BJ (cell line): ENCODE data around the gene PALM. TPM values are rescaled to one million over a fixed set of nuclear protein-coding genes. Genes with fewer than 3 reads are reported as not detected.

ENCODE experiments used
- CTCF ChIA-PET: fragments of 350-600 bp; formaldehyde crosslinking; extraction: SDS; loops from one replicate; lab custom pipeline; 2021; ENCODE audit warnings: antibody characterized with exemption, inconsistent platforms; lab: Yijun Ruan, JAX
- POLR2A ChIA-PET: fragments of 300-600 bp; sonication (Branson Sonifier 250); formaldehyde crosslinking; extraction: SDS; loops from one replicate; lab custom pipeline; 2021; ENCODE audit warnings: antibody characterized with exemption; lab: Charles Lee
- DNase-seq: peaks from one replicate; pipeline ENCODE4 v3.0.0-alpha.2; 2011; ENCODE audit warnings: low read depth
- H3K27me3 ChIP-seq: 2 replicates; pipeline ENCODE4 v1.6.0; 2011; ENCODE audit warnings: low read length; ENCODE audit not compliant: control insufficient read depth, insufficient read depth
- H3K36me3 ChIP-seq: 2 replicates; pipeline ENCODE4 v1.5.1; 2011; ENCODE audit warnings: low read length; ENCODE audit not compliant: control insufficient read depth, insufficient read depth
- H3K4me3 ChIP-seq: 2 replicates; pipeline ENCODE4 v1.5.1; 2011; ENCODE audit warnings: low read depth, mild to moderate bottlenecking, control low read depth, low read length
- polyA plus RNA-seq: library from polyadenylated mRNA; depleted of rRNA; stranded (reverse); fragments of >200 nt; gene quantifications from 2 replicates; pipeline ENCODE4 v1.2.3, GENCODE V29; 2011
- TF ChIP-seq, protein P1 (sequence below): IDR thresholded peaks from 2 replicates; pipeline ENCODE4 v1.5.1; 2011; ENCODE audit warnings: low read depth, mild to moderate bottlenecking, control low read depth, inconsistent platforms, low read length, moderate library complexity; ENCODE audit not compliant: insufficient read depth

Gene PALM
- polyA plus RNA-seq, 1 experiment, result 1.2 TPM

DNA sequence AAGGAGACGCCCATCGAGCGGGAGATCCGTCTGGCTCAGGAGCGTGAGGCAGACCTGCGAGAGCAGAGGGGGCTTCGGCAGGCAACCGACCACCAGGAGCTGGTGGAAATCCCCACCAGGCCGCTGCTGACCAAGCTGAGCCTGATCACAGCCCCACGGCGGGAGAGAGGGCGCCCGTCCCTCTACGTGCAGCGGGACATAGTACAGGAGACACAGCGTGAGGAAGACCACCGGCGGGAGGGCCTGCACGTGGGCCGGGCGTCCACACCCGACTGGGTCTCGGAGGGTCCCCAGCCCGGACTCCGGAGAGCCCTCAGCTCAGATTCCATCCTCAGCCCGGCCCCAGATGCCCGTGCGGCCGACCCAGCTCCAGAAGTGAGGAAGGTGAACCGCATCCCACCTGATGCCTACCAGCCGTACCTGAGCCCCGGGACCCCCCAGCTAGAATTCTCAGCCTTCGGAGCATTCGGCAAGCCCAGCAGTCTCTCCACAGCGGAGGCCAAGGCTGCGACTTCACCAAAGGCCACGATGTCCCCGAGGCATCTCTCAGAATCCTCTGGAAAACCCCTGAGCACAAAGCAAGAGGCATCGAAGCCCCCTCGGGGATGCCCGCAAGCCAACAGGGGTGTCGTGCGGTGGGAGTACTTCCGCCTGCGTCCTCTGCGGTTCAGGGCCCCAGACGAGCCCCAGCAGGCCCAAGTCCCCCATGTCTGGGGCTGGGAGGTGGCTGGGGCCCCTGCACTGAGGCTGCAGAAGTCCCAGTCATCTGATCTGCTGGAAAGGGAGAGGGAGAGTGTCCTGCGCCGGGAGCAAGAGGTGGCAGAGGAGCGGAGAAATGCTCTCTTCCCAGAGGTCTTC lies 49.3 kb downstream of the PALM start:
- Histone ChIP-seq H3K27me3 (no peaks in the 10 kb centered on the region), H3K4me3 (no peak overlapping the region), H3K36me3 (no peaks in the 10 kb centered on the region)
- CTCF ChIA-PET, result no interaction called here
- TF ChIP-seq, protein P1, sequence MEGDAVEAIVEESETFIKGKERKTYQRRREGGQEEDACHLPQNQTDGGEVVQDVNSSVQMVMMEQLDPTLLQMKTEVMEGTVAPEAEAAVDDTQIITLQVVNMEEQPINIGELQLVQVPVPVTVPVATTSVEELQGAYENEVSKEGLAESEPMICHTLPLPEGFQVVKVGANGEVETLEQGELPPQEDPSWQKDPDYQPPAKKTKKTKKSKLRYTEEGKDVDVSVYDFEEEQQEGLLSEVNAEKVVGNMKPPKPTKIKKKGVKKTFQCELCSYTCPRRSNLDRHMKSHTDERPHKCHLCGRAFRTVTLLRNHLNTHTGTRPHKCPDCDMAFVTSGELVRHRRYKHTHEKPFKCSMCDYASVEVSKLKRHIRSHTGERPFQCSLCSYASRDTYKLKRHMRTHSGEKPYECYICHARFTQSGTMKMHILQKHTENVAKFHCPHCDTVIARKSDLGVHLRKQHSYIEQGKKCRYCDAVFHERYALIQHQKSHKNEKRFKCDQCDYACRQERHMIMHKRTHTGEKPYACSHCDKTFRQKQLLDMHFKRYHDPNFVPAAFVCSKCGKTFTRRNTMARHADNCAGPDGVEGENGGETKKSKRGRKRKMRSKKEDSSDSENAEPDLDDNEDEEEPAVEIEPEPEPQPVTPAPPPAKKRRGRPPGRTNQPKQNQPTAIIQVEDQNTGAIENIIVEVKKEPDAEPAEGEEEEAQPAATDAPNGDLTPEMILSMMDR, result no peak
- POLR2A ChIA-PET, result no interaction called here
- no peak for DNase-seq

DNA sequence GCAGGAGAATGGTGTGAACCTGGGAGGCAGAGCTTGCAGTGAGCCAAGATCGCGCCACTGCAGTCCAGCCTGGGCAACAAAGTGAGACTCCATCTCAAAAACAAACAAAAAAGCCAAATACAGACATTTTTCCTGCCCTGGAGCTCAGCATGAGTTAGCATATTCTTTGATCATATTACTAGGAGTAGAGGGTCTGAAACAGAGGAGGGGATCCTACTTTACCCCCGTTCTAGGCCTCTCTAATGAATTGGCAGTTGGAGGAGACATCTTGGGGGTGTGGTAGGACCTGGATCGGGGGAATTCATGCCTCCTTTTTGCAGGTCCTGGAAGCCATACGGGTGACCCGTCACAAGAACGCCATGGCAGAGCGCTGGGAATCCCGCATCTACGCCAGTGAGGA lies 54.4 kb downstream of the PALM start:
- TF ChIP-seq, protein P1, result no peak
- Histone ChIP-seq H3K27me3 (no peaks in the 10 kb centered on the region), H3K36me3 (no peaks in the 10 kb centered on the region), H3K4me3 (no peak overlapping the region)
- POLR2A ChIA-PET, result no interaction called here
- CTCF ChIA-PET, result interaction anchor here (1.4 kb wide), 1 partner anchor 10 kb away, joined by 4 read pairs; no protein-coding TSS in a partner anchor
- no peak for DNase-seq

DNA sequence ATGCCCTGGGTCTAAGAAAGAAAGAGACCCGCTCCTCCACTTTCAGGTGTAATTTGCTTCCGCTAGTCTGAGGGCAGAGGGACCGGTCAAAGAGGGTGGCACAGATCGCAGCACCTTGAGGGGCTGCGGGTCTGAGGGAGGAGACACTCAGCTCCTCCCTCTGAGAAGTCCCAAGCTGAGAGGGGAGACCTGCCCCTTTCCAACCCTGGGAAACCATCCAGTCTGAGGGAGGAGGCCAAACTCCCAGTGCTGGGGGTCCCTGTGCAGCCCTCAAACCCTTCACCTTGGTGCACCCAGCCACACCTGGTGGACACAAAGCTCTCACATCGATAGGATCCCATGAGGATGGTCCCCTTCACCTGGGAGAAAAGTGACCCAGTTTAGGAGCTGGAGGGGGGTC lies 55.1 kb downstream of the PALM start:
- ChIA-PET POLR2A (no interaction called here), CTCF (interaction anchor here (1.4 kb wide), 1 partner anchor 10 kb away, joined by 4 read pairs; no protein-coding TSS in a partner anchor)
- Histone ChIP-seq H3K36me3 (no peaks in the 10 kb centered on the region), H3K4me3 (no peak overlapping the region), H3K27me3 (no peaks in the 10 kb centered on the region)
- DNase-seq, result no peak
- TF ChIP-seq, protein P1, result no peak

DNA sequence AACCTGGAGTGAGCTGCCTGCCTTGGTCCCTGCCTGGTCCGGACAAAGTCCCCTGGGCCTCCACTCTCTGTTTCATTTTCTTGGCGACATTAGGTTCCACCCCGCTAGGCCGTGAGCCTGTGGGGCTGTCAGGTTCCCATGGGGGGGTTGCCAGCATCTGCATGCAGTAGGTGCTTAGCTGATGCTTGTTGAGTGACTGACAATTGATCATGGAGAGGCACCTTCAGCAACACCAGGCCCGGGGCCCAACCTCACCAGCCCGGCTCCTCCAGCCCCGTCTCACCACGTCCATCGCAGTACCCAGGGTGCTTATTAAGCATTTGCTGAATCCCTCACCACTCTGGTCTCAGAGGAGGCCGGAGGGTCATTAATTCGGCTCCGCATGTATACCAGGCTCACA lies 55.6 kb downstream of the PALM start:
- Histone ChIP-seq H3K4me3 (no peak overlapping the region), H3K27me3 (no peaks in the 10 kb centered on the region), H3K36me3 (no peaks in the 10 kb centered on the region)
- no peak for DNase-seq
- TF ChIP-seq, protein P1, result no peak
- CTCF ChIA-PET, result interaction anchor here (1.4 kb wide), 1 partner anchor 11 kb away, joined by 4 read pairs; no protein-coding TSS in a partner anchor
- POLR2A ChIA-PET, result no interaction called here

DNA sequence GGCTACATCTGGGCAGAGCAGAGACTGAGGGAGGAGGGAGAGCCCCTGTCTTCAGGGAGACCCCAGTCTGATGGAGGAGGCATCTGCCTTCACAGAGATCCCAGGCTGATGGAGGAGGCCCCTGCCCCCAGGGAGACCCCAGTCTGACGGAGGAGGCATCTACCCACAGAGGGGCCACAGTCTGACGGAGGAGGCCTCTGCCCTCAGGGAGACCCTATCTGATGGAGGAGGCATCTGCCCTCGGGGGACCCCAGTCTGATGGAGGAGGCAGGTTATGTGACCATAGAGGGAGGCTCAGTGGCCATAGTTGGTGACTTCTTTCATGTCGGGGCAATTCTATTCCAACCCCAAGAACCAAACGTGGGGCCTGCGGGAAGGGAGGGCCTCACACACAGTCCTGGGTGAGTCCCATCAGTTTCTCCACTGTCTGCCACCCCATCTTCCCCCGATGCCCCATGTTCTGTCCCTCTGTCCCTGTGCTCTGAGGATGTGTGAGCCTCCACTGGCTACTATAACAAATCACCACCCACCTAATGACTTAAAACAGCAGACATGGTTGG lies 56.5 kb downstream of the PALM start:
- CTCF ChIA-PET, result no interaction called here
- Histone ChIP-seq H3K36me3 (no peaks in the 10 kb centered on the region), H3K4me3 (no peak overlapping the region), H3K27me3 (no peaks in the 10 kb centered on the region)
- no peak for DNase-seq
- TF ChIP-seq, protein P1, result no peak
- POLR2A ChIA-PET, result no interaction called here
